Activated CD8-positive, alpha-beta memory T cell treated with anti-CD3 and anti-CD28 coated beads, Interleukin-2, amount 50 U/mL, for 48 hours (primary cell): ENCODE data around the gene MARK3.

ENCODE experiments used
- DNase-seq: peaks from one replicate; pipeline ENCODE4 v3.0.0-alpha.2; 2020

Gene MARK3

GRCh38 chr14:103367995-103368394 lies 17.2 kb upstream of the MARK3 start:
- no peak for DNase-seq

- DNase-seq, result no peak
Observed at GRCh38 chr14:103370087-103370486, 15.1 kb upstream of the MARK3 start.

GRCh38 chr14:103372017-103372416 lies 13.2 kb upstream of the MARK3 start:
- no peak for DNase-seq

- peak; percentile 60 for DNase-seq
Observed at GRCh38 chr14:103372552-103373304, 12.5 kb upstream of the MARK3 start.

- no peak for DNase-seq
Observed at GRCh38 chr14:103374121-103374520, 11.1 kb upstream of the MARK3 start.

- no peak for DNase-seq
Observed at GRCh38 chr14:103377522-103378037, 7.6 kb upstream of the MARK3 start.

GRCh38 chr14:103378038-103378854 lies 7.0 kb upstream of the MARK3 start:
- DNase-seq, result no peak

- no peak for DNase-seq
Observed at GRCh38 chr14:103380719-103381377, 4.4 kb upstream of the MARK3 start.

GRCh38 chr14:103382376-103382775 lies 2.8 kb upstream of the MARK3 start:
- no peak for DNase-seq

GRCh38 chr14:103384450-103385151 lies 614 bp upstream of the MARK3 start:
- no peak for DNase-seq

- peak; percentile 66 for DNase-seq
Observed at GRCh38 chr14:103385929-103386712, 906 bp downstream of the MARK3 start.

- no peak for DNase-seq
Observed at GRCh38 chr14:103386713-103387329, 1.6 kb downstream of the MARK3 start.

- DNase-seq, result no peak
Observed at GRCh38 chr14:103388664-103389063, 3.4 kb downstream of the MARK3 start.

GRCh38 chr14:103390605-103391004 lies 5.4 kb downstream of the MARK3 start:
- DNase-seq, result no peak

- DNase-seq, result no peak
Observed at GRCh38 chr14:103391048-103391447, 5.8 kb downstream of the MARK3 start.

GRCh38 chr14:103392106-103392505 lies 6.9 kb downstream of the MARK3 start:
- DNase-seq, result no peak

- no peak for DNase-seq
Observed at GRCh38 chr14:103392572-103392971, 7.4 kb downstream of the MARK3 start.

- DNase-seq, result no peak
Observed at GRCh38 chr14:103393070-103393469, 7.9 kb downstream of the MARK3 start.

GRCh38 chr14:103393676-103394626 lies 8.7 kb downstream of the MARK3 start:
- no peak for DNase-seq

- DNase-seq, result no peak
Observed at GRCh38 chr14:103395244-103395643, 10.0 kb downstream of the MARK3 start.
